GM12878 (cell line): ENCODE data around the gene CST6. TPM values are rescaled to one million over a fixed set of nuclear protein-coding genes. Genes with fewer than 3 reads are reported as not detected.

Source experiments
- ATAC-seq: fragments of 200-7000 bp; cut with Tn5 transposase; 3 replicates; pipeline ENCODE4 v1.9.1; 2020; ENCODE audit warnings: mild to moderate bottlenecking, moderate library complexity
- BruUV-seq: library from RNA; stranded (reverse); fragments of 400-500 nt; replicated peaks from 2 replicates; lab custom pipeline; 2021; lab: Mats Ljungman, UMichigan
- CTCF ChIA-PET: fragments of 300-600 bp; sonication (Branson Sonifier 250); formaldehyde crosslinking; extraction: SDS; loops from one replicate; lab custom pipeline; 2021; ENCODE audit warnings: inconsistent platforms; lab: Yijun Ruan, JAX
- POLR2A ChIA-PET: fragments of 350-600 bp; formaldehyde crosslinking; extraction: SDS; loops from one replicate; lab custom pipeline; 2021; ENCODE audit warnings: inconsistent platforms; lab: Charles Lee
- RAD21 ChIA-PET: fragments of 300-600 bp; sonication (Branson Sonifier 250); formaldehyde crosslinking; loops from one replicate; lab custom pipeline; 2023; ENCODE audit warnings: antibody characterized with exemption; ENCODE audit not compliant: unreplicated experiment; lab: Charles Lee
- SMC1A ChIA-PET: fragments of 300-600 bp; sonication (Branson Sonifier 250); formaldehyde crosslinking; loops from one replicate; lab custom pipeline; 2023; ENCODE audit not compliant: unreplicated experiment, uncharacterized antibody; lab: Charles Lee
- DNase-seq: peaks from one replicate; pipeline ENCODE4 v3.0.0-alpha.2; 2011; ENCODE audit warnings: low read depth, low spot score
- FAIRE-seq: peaks from 3 replicates; lab custom pipeline; 2011; peaks lifted over from hg19 to GRCh38; lab: Jason Lieb, UNC
- H2AFZ ChIP-seq: 2 replicates; pipeline ENCODE4 v1.6.0; 2011; ENCODE audit warnings: low read depth, low read length, control low read depth; ENCODE audit not compliant: control insufficient read depth
- H3K27ac ChIP-seq: 2 replicates; pipeline ENCODE4 v1.5.1; 2011; ENCODE audit warnings: control low read depth; ENCODE audit not compliant: control insufficient read depth, insufficient read depth
- H3K27me3 ChIP-seq, 2 experiments: replicated peaks in 1 of 2; 2 replicates each; pipeline versions ENCODE4 v1.6.0 to v1.6.1; 2011; ENCODE audit warnings: low read length in 1 of 2; ENCODE audit not compliant: control insufficient read depth in 2 of 2, insufficient read depth in 2 of 2
- H3K36me3 ChIP-seq, 2 experiments: 2 replicates each; pipeline ENCODE4 v1.5.1; 2011; ENCODE audit warnings: low read length in 1 of 2; ENCODE audit not compliant: control insufficient read depth in 2 of 2, insufficient read depth in 2 of 2
- H3K4me1 ChIP-seq: 2 replicates; pipeline ENCODE4 v1.6.1; 2011; ENCODE audit warnings: mild to moderate bottlenecking, low read length, moderate library complexity, mixed read lengths; ENCODE audit not compliant: control insufficient read depth, insufficient read depth
- H3K4me2 ChIP-seq: 2 replicates; pipeline ENCODE4 v1.6.0; 2011; ENCODE audit warnings: control low read depth; ENCODE audit not compliant: control insufficient read depth, insufficient read depth
- H3K4me3 ChIP-seq: fragments of 200-600 bp; sonication (generic); 2 replicates; pipeline ENCODE4 v1.5.1; 2016
- H3K79me2 ChIP-seq: 2 replicates; pipeline ENCODE4 v1.6.0; 2011; ENCODE audit warnings: low read length; ENCODE audit not compliant: control insufficient read depth, insufficient read depth
- H3K9ac ChIP-seq: 2 replicates; pipeline ENCODE4 v1.8.0; 2011; ENCODE audit warnings: low read length, control low read depth, mixed read lengths; ENCODE audit not compliant: control insufficient read depth, insufficient read depth
- H3K9me3 ChIP-seq: replicated peaks from 3 replicates; pipeline ENCODE4 v1.5.1; 2011; ENCODE audit warnings: mild to moderate bottlenecking, low read length; ENCODE audit not compliant: control insufficient read depth, insufficient read depth
- H4K20me1 ChIP-seq: 2 replicates; pipeline ENCODE4 v1.6.0; 2011; ENCODE audit not compliant: control insufficient read depth, insufficient read depth
- BMI1 ChIP-seq: fragments of 450-650 bp; IDR thresholded peaks from 2 replicates; pipeline ENCODE4 v1.6.1; 2016; ENCODE audit warnings: mild to moderate bottlenecking, moderate library complexity, borderline replicate concordance
- EP300 ChIP-seq, 2 experiments: fragments of 150-350 bp in 1 of 2; IDR thresholded peaks; 2 replicates each; pipeline ENCODE4 v1.6.1; 2011 to 2012; ENCODE audit warnings: low read depth in 2 of 2, low read length in 2 of 2, borderline replicate concordance in 1 of 2, improper control_type of control experiment in 1 of 2, inconsistent platforms in 1 of 2; ENCODE audit not compliant: control insufficient read depth in 1 of 2
- HDAC6 ChIP-seq: fragments of 200-600 bp; sonication (generic); IDR thresholded peaks from one replicate; pipeline ENCODE4 v1.8.0; 2017; ENCODE audit warnings: antibody characterized with exemption; ENCODE audit not compliant: unreplicated experiment
- MYB ChIP-seq: fragments of 150-350 bp; IDR thresholded peaks from 2 replicates; pipeline ENCODE4 v1.6.1; 2014; ENCODE audit warnings: mild to moderate bottlenecking, low read depth, low read length, borderline replicate concordance
- NFIC ChIP-seq: IDR thresholded peaks from 2 replicates; pipeline ENCODE4 v1.6.1; 2012; ENCODE audit warnings: low read depth, mild to moderate bottlenecking, inconsistent platforms, low read length, moderate library complexity
- NFYB ChIP-seq: IDR thresholded peaks from 2 replicates; pipeline ENCODE4 v1.6.1; 2011; ENCODE audit warnings: low read depth, mild to moderate bottlenecking, low read length, improper control_type of control experiment, moderate library complexity; ENCODE audit not compliant: insufficient read depth
- NR2C2 ChIP-seq: IDR thresholded peaks from 2 replicates; pipeline ENCODE4 v1.6.1; 2011; ENCODE audit warnings: borderline replicate concordance, low read depth; ENCODE audit not compliant: control insufficient read depth, insufficient read length
- POLR2AphosphoS5 ChIP-seq: IDR thresholded peaks from 2 replicates; pipeline ENCODE4 v1.6.1; 2011; ENCODE audit warnings: mild to moderate bottlenecking, low read length, inconsistent platforms
- TAF1 ChIP-seq: IDR thresholded peaks from 2 replicates; pipeline ENCODE4 v1.6.1; 2011; ENCODE audit warnings: mild to moderate bottlenecking, low read depth, low read length, borderline replicate concordance
- YBX1 ChIP-seq: fragments of 450-650 bp; IDR thresholded peaks from 2 replicates; pipeline ENCODE4 v1.6.1; 2016; ENCODE audit warnings: antibody characterized with exemption
- YY1 ChIP-seq: IDR thresholded peaks from 2 replicates; pipeline ENCODE4 v1.6.1; 2011; ENCODE audit warnings: low read depth, mild to moderate bottlenecking, low read length
- ZNF217 ChIP-seq: fragments of 450-650 bp; IDR thresholded peaks from 2 replicates; pipeline ENCODE4 v1.6.1; 2017; ENCODE audit warnings: antibody characterized with exemption, mild to moderate bottlenecking
- ZNF384 ChIP-seq: IDR thresholded peaks from 2 replicates; pipeline ENCODE4 v1.6.1; 2012; ENCODE audit warnings: low read depth, mild to moderate bottlenecking, low read length, improper control_type of control experiment, borderline replicate concordance
- WGBS: methylation state at CpG from one replicate; pipeline ENCODE4 v1.1.6; 2016; ENCODE audit warnings: low lambda C conversion rate; ENCODE audit not compliant: insufficient replicate concordance, insufficient coverage; ENCODE audit errors: missing lambda C conversion rate; 5-methylcytosine and 5-hydroxymethylcytosine counted together
- in situ Hi-C: fragments of 300-500 bp; cut with MboI; formaldehyde crosslinking; loops from 9 replicates; pipeline ENCODE4 v1.14.3; 2018; ENCODE audit warnings: mixed read lengths
- intact Hi-C: fragments of 100-400 bp; cut with micrococcal nuclease; formaldehyde crosslinking; loops from one replicate; pipeline ENCODE4 v1.14.2; 2022; ENCODE audit not compliant: unreplicated experiment
- polyA plus RNA-seq, 11 experiments: library from polyadenylated mRNA; depleted of rRNA in 4 of 11; unstranded in 6 of 11; stranded (reverse) in 5 of 11; fragments of >200 nt; fragmentation: Nextera tagmentation in 4 of 11; fragmentation: Illumina TruSeq in 1 of 11; extraction: Ambion mirVana in 4 of 11; extraction: Trizol in 1 of 11; gene quantifications; 1 replicate in 1 of 11; 2 replicates in 10 of 11; pipeline versions ENCODE4 v1.2.1 to v1.2.3, GENCODE V29; 2011 to 2016; ENCODE audit warnings: inconsistent platforms in 2 of 11, missing spikeins in 2 of 11, low read depth in 1 of 11
- total RNA-seq, 4 experiments: library from RNA; depleted of rRNA in 3 of 4; stranded (reverse); fragments of >200 nt in 3 of 4; fragmentation: Illumina TruSeq in 1 of 4; extraction: Trizol in 1 of 4; gene quantifications; 2 replicates each; pipeline versions ENCODE4 v1.2.1 to v1.2.3, GENCODE V29; 2013 to 2021
- TF ChIP-seq, protein P1 (sequence below): fragments of 450-650 bp; IDR thresholded peaks from 2 replicates; pipeline ENCODE4 v1.6.1; 2017; ENCODE audit warnings: mild to moderate bottlenecking
- TF ChIP-seq, protein P2 (sequence below): IDR thresholded peaks from 2 replicates; pipeline ENCODE4 v1.6.1; 2011; ENCODE audit warnings: mild to moderate bottlenecking, low read depth, low read length, moderate library complexity; ENCODE audit not compliant: insufficient replicate concordance

Gene CST6
- total and polyA plus RNA-seq, 10 of the 15 experiments (the other 5 are each of a cell fraction or from before 2014, with no cell fraction given) = not detected

DNA sequence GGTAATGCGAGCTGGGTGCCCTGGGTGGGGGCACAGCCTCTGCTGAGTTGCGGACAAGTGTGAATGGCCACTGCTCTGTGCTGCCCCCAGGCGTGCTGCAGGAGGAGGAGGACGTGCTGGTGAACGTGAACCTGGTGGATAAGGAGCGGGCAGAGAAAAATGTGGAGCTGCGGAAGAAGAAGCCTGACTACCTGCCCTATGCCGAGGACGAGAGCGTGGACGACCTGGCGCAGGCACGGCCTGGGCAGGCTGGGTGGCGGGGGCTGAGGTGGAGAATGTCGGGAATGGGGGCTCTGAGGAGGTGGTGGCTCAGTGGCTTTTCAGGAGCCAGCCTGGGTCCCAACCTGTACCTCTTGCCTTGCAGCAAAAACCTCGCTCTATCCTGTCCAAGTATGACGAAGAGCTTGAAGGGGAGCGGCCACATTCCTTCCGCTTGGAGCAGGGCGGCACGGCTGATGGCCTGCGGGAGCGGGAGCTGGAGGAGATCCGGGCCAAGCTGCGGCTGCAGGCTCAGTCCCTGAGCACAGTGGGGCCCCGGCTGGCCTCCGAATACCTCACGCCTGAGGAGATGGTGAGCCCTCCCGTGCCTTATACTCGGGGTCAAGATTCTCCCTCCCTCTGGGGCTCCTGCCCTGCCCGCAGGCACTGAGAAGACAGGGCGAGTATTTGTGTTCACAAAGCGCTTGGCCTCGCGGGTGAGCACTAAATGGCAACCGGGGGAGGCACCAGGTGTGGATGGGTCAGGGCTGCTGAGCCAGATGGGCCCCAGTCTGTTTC is 45.6 kb upstream of the CST6 start (continued):
- TF ChIP-seq NFIC = no peak
- TF ChIP-seq YBX1 = no peak
- no peak for TF ChIP-seq MYB

DNA sequence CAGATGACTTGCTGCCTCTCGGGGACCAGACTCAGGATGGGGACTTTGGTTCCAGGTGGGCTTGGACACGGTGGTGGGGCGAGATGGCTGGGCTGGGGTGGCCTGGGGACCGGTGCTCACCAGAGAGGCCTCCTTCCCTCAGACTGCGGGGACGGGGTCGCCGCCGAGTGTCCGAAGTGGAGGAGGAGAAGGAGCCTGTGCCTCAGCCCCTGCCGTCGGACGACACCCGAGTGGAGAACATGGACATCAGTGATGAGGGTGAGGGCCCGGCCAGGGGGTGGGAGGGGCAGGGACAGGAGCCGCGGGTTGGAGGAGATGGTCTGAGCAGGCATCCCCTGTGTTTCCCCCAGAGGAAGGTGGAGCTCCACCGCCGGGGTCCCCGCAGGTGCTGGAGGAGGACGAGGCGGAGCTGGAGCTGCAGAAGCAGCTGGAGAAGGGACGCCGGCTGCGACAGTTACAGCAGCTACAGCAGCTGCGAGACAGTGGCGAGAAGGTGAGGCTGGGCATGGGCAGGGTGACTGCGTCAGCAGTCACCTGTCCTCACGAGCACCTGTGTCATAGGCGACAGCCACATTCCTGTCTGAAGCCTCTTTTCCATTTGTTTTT is 44.4 kb upstream of the CST6 start:
- DNase-seq = no peak
- 94% methylated on average over 20 of the region's 30 CpGs for WGBS
- H3K36me3 ChIP-seq = peaks cover 33 to 38% of the 10 kb centered on the region in 2 experiments; a peak in 3 of 4 replicates
- no peak overlapping the region for H3K4me2 ChIP-seq
- no peak overlapping the region for H3K9ac ChIP-seq
- H3K9me3 ChIP-seq = no peaks in the 10 kb centered on the region
- no peak overlapping the region for H2AFZ ChIP-seq
- peaks cover 3% of the 10 kb centered on the region; the same call in 1 of the 2 replicates for H3K4me1 ChIP-seq
- no peak overlapping the region for H3K4me3 ChIP-seq
- no peak for FAIRE-seq
- H4K20me1 ChIP-seq = no peaks in the 10 kb centered on the region; the same call in 1 of the 2 replicates
- BruUV-seq = no TSS peak
- intact Hi-C loops (no loop called here), in situ Hi-C loops (no loop called here)
- SMC1A ChIA-PET = no interaction called here
- no peaks in the 10 kb centered on the region for H3K27me3 ChIP-seq
- H3K27ac ChIP-seq = no peak overlapping the region
- no peak for ATAC-seq
- TF ChIP-seq BMI1 = no peak
- no peak for TF ChIP-seq ZNF384
- TF ChIP-seq NR2C2 = no peak
- TF ChIP-seq ZNF217 = no peak
- no peak for TF ChIP-seq TAF1
- no peak for TF ChIP-seq EP300 (IDR thresholded peaks at IDR 0.05; ENCODE audit: borderline replicate concordance in 1 of 2, control insufficient read depth in 1 of 2, low read depth in 2 of 2, low read length in 2 of 2)
- TF ChIP-seq YY1 = no peak
- TF ChIP-seq, protein P1, sequence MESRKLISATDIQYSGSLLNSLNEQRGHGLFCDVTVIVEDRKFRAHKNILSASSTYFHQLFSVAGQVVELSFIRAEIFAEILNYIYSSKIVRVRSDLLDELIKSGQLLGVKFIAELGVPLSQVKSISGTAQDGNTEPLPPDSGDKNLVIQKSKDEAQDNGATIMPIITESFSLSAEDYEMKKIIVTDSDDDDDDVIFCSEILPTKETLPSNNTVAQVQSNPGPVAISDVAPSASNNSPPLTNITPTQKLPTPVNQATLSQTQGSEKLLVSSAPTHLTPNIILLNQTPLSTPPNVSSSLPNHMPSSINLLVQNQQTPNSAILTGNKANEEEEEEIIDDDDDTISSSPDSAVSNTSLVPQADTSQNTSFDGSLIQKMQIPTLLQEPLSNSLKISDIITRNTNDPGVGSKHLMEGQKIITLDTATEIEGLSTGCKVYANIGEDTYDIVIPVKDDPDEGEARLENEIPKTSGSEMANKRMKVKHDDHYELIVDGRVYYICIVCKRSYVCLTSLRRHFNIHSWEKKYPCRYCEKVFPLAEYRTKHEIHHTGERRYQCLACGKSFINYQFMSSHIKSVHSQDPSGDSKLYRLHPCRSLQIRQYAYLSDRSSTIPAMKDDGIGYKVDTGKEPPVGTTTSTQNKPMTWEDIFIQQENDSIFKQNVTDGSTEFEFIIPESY = no peak
- no peak for TF ChIP-seq HDAC6
- TF ChIP-seq, protein P2, sequence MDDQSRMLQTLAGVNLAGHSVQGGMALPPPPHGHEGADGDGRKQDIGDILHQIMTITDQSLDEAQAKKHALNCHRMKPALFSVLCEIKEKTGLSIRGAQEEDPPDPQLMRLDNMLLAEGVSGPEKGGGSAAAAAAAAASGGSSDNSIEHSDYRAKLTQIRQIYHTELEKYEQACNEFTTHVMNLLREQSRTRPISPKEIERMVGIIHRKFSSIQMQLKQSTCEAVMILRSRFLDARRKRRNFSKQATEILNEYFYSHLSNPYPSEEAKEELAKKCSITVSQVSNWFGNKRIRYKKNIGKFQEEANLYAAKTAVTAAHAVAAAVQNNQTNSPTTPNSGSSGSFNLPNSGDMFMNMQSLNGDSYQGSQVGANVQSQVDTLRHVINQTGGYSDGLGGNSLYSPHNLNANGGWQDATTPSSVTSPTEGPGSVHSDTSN = no peak
- TF ChIP-seq POLR2AphosphoS5 = no peak
- TF ChIP-seq NFYB = no peak
- CTCF ChIA-PET = interaction anchor here (0.7 to 1.6 kb wide), 2 partner anchors 79 to 83 kb away, joined by 3 read pairs; no protein-coding TSS in a partner anchor
- peaks cover 19% of the 10 kb centered on the region for H3K79me2 ChIP-seq
- POLR2A ChIA-PET = interaction anchor here (0.5 kb wide), 1 partner anchor 256 kb away, joined by 3 read pairs; no protein-coding TSS in a partner anchor
- RAD21 ChIA-PET = no interaction called here
